ENCODE results near the gene PON1. TPM values are rescaled to one million over a fixed set of nuclear protein-coding genes. Genes with fewer than 3 reads are reported as not detected.

The PON1 gene
- polyA plus RNA-seq, 1 donor from 2014 or later = 0.25 TPM

DNA sequence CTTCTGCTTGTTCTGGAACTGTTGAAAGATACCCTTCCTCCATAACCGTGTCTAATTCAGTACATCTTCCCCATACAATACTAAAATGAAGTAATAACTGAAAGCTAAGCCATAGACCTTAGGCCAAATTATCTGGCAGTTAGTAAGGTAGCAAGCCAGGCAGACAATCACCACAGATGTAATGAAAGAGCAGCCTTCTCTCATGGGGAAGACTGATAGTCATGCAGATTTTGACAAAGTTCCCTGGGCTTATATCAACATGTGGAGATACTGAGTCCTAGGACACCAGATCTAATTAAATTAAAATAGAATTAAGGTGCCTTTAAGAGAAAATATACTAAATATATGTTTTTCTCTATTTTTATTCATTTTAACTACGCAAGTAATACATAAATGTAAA lies 61.5 kb downstream of the PON1 start:
- TF ChIP-seq RAD21 (conservative IDR thresholded peaks at IDR 0.05) = no peak
- TF ChIP-seq, protein P1, sequence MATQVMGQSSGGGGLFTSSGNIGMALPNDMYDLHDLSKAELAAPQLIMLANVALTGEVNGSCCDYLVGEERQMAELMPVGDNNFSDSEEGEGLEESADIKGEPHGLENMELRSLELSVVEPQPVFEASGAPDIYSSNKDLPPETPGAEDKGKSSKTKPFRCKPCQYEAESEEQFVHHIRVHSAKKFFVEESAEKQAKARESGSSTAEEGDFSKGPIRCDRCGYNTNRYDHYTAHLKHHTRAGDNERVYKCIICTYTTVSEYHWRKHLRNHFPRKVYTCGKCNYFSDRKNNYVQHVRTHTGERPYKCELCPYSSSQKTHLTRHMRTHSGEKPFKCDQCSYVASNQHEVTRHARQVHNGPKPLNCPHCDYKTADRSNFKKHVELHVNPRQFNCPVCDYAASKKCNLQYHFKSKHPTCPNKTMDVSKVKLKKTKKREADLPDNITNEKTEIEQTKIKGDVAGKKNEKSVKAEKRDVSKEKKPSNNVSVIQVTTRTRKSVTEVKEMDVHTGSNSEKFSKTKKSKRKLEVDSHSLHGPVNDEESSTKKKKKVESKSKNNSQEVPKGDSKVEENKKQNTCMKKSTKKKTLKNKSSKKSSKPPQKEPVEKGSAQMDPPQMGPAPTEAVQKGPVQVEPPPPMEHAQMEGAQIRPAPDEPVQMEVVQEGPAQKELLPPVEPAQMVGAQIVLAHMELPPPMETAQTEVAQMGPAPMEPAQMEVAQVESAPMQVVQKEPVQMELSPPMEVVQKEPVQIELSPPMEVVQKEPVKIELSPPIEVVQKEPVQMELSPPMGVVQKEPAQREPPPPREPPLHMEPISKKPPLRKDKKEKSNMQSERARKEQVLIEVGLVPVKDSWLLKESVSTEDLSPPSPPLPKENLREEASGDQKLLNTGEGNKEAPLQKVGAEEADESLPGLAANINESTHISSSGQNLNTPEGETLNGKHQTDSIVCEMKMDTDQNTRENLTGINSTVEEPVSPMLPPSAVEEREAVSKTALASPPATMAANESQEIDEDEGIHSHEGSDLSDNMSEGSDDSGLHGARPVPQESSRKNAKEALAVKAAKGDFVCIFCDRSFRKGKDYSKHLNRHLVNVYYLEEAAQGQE (IDR thresholded peaks at IDR 0.05; ENCODE audit: borderline replicate concordance) = no peak
- no peak for TF ChIP-seq EP300 (conservative IDR thresholded peaks at IDR 0.05; ENCODE audit: poor library complexity, severe bottlenecking)
- TF ChIP-seq EZH2 (IDR thresholded peaks at IDR 0.05; ENCODE audit: borderline replicate concordance, insufficient read depth, low read length, poor library complexity, severe bottlenecking) = no peak
- TF ChIP-seq SMC3 (conservative IDR thresholded peaks at IDR 0.05; ENCODE audit: poor library complexity) = no peak
- TF ChIP-seq TAF1 (IDR thresholded peaks at IDR 0.05; ENCODE audit: low read depth) = no peak
- TF ChIP-seq POLR2AphosphoS5 (IDR thresholded peaks at IDR 0.05) = no peak
- no peak for TF ChIP-seq MXI1 (conservative IDR thresholded peaks at IDR 0.05; ENCODE audit: poor library complexity, severe bottlenecking)
- TF ChIP-seq, protein P2, sequence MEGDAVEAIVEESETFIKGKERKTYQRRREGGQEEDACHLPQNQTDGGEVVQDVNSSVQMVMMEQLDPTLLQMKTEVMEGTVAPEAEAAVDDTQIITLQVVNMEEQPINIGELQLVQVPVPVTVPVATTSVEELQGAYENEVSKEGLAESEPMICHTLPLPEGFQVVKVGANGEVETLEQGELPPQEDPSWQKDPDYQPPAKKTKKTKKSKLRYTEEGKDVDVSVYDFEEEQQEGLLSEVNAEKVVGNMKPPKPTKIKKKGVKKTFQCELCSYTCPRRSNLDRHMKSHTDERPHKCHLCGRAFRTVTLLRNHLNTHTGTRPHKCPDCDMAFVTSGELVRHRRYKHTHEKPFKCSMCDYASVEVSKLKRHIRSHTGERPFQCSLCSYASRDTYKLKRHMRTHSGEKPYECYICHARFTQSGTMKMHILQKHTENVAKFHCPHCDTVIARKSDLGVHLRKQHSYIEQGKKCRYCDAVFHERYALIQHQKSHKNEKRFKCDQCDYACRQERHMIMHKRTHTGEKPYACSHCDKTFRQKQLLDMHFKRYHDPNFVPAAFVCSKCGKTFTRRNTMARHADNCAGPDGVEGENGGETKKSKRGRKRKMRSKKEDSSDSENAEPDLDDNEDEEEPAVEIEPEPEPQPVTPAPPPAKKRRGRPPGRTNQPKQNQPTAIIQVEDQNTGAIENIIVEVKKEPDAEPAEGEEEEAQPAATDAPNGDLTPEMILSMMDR (IDR thresholded peaks at IDR 0.05; ENCODE audit: poor library complexity, severe bottlenecking) = no peak
- Histone ChIP-seq H3K79me2 (replicated peaks; ENCODE audit: insufficient read depth, low read length) (no peaks in the 10 kb centered on the region), H3K27me3 (ENCODE audit: insufficient read depth, low read depth, low read length) (no peaks in the 10 kb centered on the region), H3K9me3 (ENCODE audit: low read length) (no peaks in the 10 kb centered on the region), H3F3A (ENCODE audit: insufficient read depth, low read length, poor library complexity, severe bottlenecking) (no peaks in the 10 kb centered on the region), H3K9me2 (ENCODE audit: insufficient read depth, low read length) (no peaks in the 10 kb centered on the region), H3K4me2 (ENCODE audit: low read length) (no peak overlapping the region), H3K4me3 (ENCODE audit: low read length) (no peak overlapping the region), H3K36me3 (ENCODE audit: insufficient read depth, low read length) (no peaks in the 10 kb centered on the region), H4K20me1 (ENCODE audit: insufficient read depth) (no peaks in the 10 kb centered on the region), H3K27ac (ENCODE audit: low read length) (no peak overlapping the region), H2AFZ (ENCODE audit: low read depth, low read length) (no peak overlapping the region), H3K9ac (ENCODE audit: low read length) (no peak overlapping the region)

DNA sequence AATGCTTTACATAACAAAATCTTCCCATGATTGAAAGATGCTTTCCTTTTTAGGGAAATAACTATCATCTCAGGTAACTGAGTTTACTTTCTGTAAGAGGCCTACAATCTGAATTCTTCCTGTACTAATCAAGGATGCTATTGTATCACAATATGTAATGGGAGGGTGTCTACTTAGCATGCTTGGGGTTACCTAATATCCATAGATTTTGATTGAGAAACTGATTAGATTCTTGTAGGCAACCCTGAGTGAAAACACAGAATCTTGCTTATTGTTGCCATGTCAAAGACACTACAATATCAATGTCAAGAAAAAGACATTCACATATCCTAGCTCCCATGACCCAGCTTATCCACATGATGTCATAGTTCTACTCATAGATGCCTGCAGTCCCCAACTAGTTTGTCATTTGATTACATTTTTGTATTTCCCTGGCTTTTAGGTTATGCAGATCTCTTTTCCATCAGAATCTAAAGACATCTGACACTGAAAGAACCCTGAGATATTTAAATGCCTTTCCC lies 62.4 kb downstream of the PON1 start:
- no peaks in the 10 kb centered on the region for H3K79me2 ChIP-seq (replicated peaks; ENCODE audit: insufficient read depth, low read length)
- TF ChIP-seq TAF1 (IDR thresholded peaks at IDR 0.05; ENCODE audit: low read depth) (no peak), RAD21 (conservative IDR thresholded peaks at IDR 0.05) (no peak), POLR2AphosphoS5 (IDR thresholded peaks at IDR 0.05) (no peak), SMC3 (conservative IDR thresholded peaks at IDR 0.05; ENCODE audit: poor library complexity) (no peak), EP300 (conservative IDR thresholded peaks at IDR 0.05; ENCODE audit: poor library complexity, severe bottlenecking) (no peak), MXI1 (conservative IDR thresholded peaks at IDR 0.05; ENCODE audit: poor library complexity, severe bottlenecking) (no peak)
- TF ChIP-seq, protein P1 (IDR thresholded peaks at IDR 0.05; ENCODE audit: borderline replicate concordance) = no peak
- TF ChIP-seq, protein P2 (IDR thresholded peaks at IDR 0.05; ENCODE audit: poor library complexity, severe bottlenecking) = no peak
- H3F3A ChIP-seq (ENCODE audit: insufficient read depth, low read length, poor library complexity, severe bottlenecking) = no peaks in the 10 kb centered on the region
- H3K27me3 ChIP-seq (ENCODE audit: insufficient read depth, low read depth, low read length) = no peaks in the 10 kb centered on the region
- H4K20me1 ChIP-seq (ENCODE audit: insufficient read depth) = no peaks in the 10 kb centered on the region
- no peak overlapping the region for H3K4me2 ChIP-seq (ENCODE audit: low read length)
- no peak overlapping the region for H3K4me3 ChIP-seq (ENCODE audit: low read length)
- no peak overlapping the region for H2AFZ ChIP-seq (ENCODE audit: low read depth, low read length)
- no peaks in the 10 kb centered on the region for H3K9me2 ChIP-seq (ENCODE audit: insufficient read depth, low read length)
- H3K36me3 ChIP-seq (ENCODE audit: insufficient read depth, low read length) = no peaks in the 10 kb centered on the region
- no peak overlapping the region for H3K9ac ChIP-seq (ENCODE audit: low read length)
- no peaks in the 10 kb centered on the region for H3K9me3 ChIP-seq (ENCODE audit: low read length)
- no peak overlapping the region for H3K27ac ChIP-seq (ENCODE audit: low read length)

Data from neural cell (in vitro differentiated cells).